Pulmonary artery endothelial cell (primary cell): Measurements from ENCODE around the gene PRSS57. TPM values are rescaled to one million over a fixed set of nuclear protein-coding genes. Genes with fewer than 3 reads are reported as not detected.
"Not testable (repeated sequence)": the region's sequence is repeated elsewhere in the genome, so short reads cannot be mapped to it uniquely, and the experiment has no call there.

Source experiments
- DNase-seq: peaks from one replicate; pipeline ENCODE4 v3.0.0-alpha.2; 2011; ENCODE audit warnings: low read depth, low spot score
- total RNA-seq: library from RNA; depleted of rRNA; stranded (reverse); fragments of >200 nt; gene quantifications from 2 replicates; pipeline ENCODE4 v1.2.3, GENCODE V29; 2014

PRSS57 gene
- total RNA-seq, 1 donor from 2014 or later = 0.07 TPM

GRCh38 chr19:723247-723646 lies 28.0 kb upstream of the PRSS57 start:
- DNase-seq = no peak

- no peak for DNase-seq
Measured at GRCh38 chr19:722553-723101, 27.4 kb upstream of the PRSS57 start.

- no peak for DNase-seq
Measured at GRCh38 chr19:720345-721160, 25.3 kb upstream of the PRSS57 start.

- no peak for DNase-seq
Measured at GRCh38 chr19:719636-720344, 24.5 kb upstream of the PRSS57 start.

- DNase-seq = no peak
Measured at GRCh38 chr19:718991-719512, 23.8 kb upstream of the PRSS57 start.

GRCh38 chr19:718251-718951 lies 23.1 kb upstream of the PRSS57 start:
- DNase-seq = no peak

- DNase-seq = no peak
Measured at GRCh38 chr19:715347-715746, 20.1 kb upstream of the PRSS57 start.

- DNase-seq = no peak
Measured at GRCh38 chr19:711254-711653, 16.0 kb upstream of the PRSS57 start.

GRCh38 chr19:710767-711166 lies 15.5 kb upstream of the PRSS57 start:
- DNase-seq = no peak

- no peak for DNase-seq
Measured at GRCh38 chr19:709965-710571, 14.8 kb upstream of the PRSS57 start.

- DNase-seq = no peak
Measured at GRCh38 chr19:709196-709964, 14.1 kb upstream of the PRSS57 start.

- DNase-seq = no peak
Measured at GRCh38 chr19:708154-709143, 13.2 kb upstream of the PRSS57 start, which contains the start of gene PALM. PALM (plus strand) TSS chr19:708935; CDS start chr19:709147, 212 bp downstream.

GRCh38 chr19:704447-704741 lies 9.1 kb upstream of the PRSS57 start:
- no peak for DNase-seq

GRCh38 chr19:703651-704446 lies 8.6 kb upstream of the PRSS57 start:
- no peak for DNase-seq

- no peak for DNase-seq
Measured at GRCh38 chr19:703329-703650, 8.0 kb upstream of the PRSS57 start.

GRCh38 chr19:702847-703246 lies 7.6 kb upstream of the PRSS57 start:
- DNase-seq = not testable (repeated sequence)

GRCh38 chr19:699885-700284 lies 4.6 kb upstream of the PRSS57 start:
- DNase-seq = not testable (repeated sequence)

GRCh38 chr19:698529-698928 lies 3.3 kb upstream of the PRSS57 start:
- DNase-seq = not testable (repeated sequence)
